ENCODE measurements around the gene IL1RL1.
A peak's percentile ranks its signal among the peaks of the same experiment; 100 is the strongest.

The IL1RL1 gene

GRCh38 chr2:102361632-102362241 lies 50.4 kb downstream of the IL1RL1 start:
- peaks cover 39 to 47% of the 10 kb centered on the region in 2 experiments for H3K4me1 ChIP-seq (ENCODE audit: control insufficient read depth in 1 of 2, insufficient read depth in 1 of 2, low read depth in 1 of 2, low read length in 1 of 2)
- H3K9me3 ChIP-seq, result no peaks in the 10 kb centered on the region
- H3K36me3 ChIP-seq, result peaks cover 19% of the 10 kb centered on the region
- no peak overlapping the region for H3K27ac ChIP-seq
- TF ChIP-seq CTCF (IDR thresholded peaks at IDR 0.05), result no peak
- H3K4me3 ChIP-seq (ENCODE audit: low read depth in 1 of 2, low read length in 1 of 2), result no peak overlapping the region
- H3K27me3 ChIP-seq, result no peaks in the 10 kb centered on the region

GRCh38 chr2:102365763-102366162 lies 54.4 kb downstream of the IL1RL1 start:
- Histone ChIP-seq H3K9me3 (no peaks in the 10 kb centered on the region), H3K27me3 (no peaks in the 10 kb centered on the region), H3K4me1 (ENCODE audit: control insufficient read depth in 1 of 2, insufficient read depth in 1 of 2, low read depth in 1 of 2, low read length in 1 of 2) (peaks cover 33 to 41% of the 10 kb centered on the region in 2 experiments), H3K27ac (no peak overlapping the region), H3K36me3 (peaks cover 38% of the 10 kb centered on the region), H3K4me3 (ENCODE audit: low read depth in 1 of 2, low read length in 1 of 2) (no peak overlapping the region)
- no peak for TF ChIP-seq CTCF (IDR thresholded peaks at IDR 0.05)

DNA sequence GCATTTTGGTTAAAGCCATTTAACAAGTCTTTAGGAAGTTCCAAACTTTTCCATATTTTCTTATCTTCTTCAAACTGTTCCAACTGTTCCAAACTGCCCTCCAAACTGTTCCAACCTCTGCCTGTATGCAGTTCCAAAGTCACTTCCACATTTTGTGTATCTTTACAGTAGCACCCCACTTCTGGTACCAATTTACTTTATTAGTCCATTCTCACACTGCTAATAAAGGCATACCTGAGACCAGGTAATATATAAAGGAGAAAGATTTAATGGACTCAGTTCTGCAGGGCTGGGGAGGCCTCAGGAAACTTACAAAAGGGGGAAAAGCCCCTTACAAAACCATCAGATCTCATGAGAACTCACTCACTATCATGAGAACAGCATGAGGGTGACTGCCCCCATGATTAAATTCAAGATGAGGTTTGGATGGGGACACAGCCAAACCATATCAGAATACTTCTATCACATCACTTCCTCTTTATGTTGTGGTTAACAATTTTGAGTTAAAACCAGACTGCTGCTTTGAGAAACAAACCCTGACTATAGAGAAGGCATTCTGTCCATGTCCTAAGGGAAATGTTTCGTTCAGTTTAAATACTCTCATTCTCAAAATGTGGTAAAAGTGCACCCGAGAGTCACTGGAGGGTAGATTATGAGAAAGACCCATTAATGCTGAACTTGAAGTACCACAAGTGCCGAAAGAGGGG lies 55.2 kb downstream of the IL1RL1 start:
- H3K9me3 ChIP-seq, result no peaks in the 10 kb centered on the region
- no peak for TF ChIP-seq CTCF (IDR thresholded peaks at IDR 0.05)
- H3K36me3 ChIP-seq, result peaks cover 42% of the 10 kb centered on the region
- H3K4me1 ChIP-seq (ENCODE audit: control insufficient read depth in 1 of 2, insufficient read depth in 1 of 2, low read depth in 1 of 2, low read length in 1 of 2), result peaks cover 30 to 41% of the 10 kb centered on the region in 2 experiments
- peak overlapping the region; percentile 60 for H3K27ac ChIP-seq
- H3K27me3 ChIP-seq, result no peaks in the 10 kb centered on the region
- no peak overlapping the region for H3K4me3 ChIP-seq (ENCODE audit: low read depth in 1 of 2, low read length in 1 of 2)

DNA sequence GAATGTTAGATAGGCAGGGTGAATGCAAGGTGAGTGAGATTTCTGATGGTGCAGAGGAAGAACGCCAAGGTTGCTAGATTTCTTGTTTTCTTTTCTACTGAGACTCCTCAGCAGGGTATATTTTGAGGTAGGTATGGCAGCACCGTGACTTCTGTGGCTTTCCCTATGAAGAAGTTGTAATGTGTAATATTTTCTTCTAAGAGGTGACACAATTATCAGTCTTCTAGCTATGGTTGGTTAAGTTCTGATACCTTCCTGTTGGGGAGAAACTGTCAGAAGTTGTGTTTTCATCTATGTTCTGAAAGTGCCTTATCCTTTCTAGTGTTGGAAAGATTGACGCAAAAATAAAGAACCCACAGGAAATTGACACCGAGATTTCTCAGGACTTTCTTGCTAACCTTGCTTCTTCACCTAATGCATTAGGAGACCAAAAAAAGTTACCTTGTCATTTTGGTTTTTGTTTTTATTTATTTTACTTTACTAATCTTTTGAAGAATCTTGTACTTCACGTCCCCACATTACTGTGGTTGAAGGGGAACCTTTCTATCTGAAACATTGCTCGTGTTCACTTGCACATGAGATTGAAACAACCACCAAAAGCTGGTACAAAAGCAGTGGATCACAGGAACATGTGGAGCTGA lies 56.1 kb downstream of the IL1RL1 start:
- TF ChIP-seq CTCF (IDR thresholded peaks at IDR 0.05), result no peak
- Histone ChIP-seq H3K9me3 (no peaks in the 10 kb centered on the region), H3K27ac (peak overlapping the region; percentile 60), H3K27me3 (no peaks in the 10 kb centered on the region), H3K36me3 (peaks cover 42% of the 10 kb centered on the region), H3K4me1 (ENCODE audit: control insufficient read depth in 1 of 2, insufficient read depth in 1 of 2, low read depth in 1 of 2, low read length in 1 of 2) (peaks cover 23 to 41% of the 10 kb centered on the region in 2 experiments), H3K4me3 (ENCODE audit: low read depth in 1 of 2, low read length in 1 of 2) (no peak overlapping the region)

- Histone ChIP-seq H3K4me3 (ENCODE audit: low read depth in 1 of 2, low read length in 1 of 2) (no peak overlapping the region), H3K27ac (peak overlapping the region; percentile 60), H3K9me3 (no peaks in the 10 kb centered on the region), H3K27me3 (no peaks in the 10 kb centered on the region), H3K36me3 (peaks cover 41% of the 10 kb centered on the region), H3K4me1 (ENCODE audit: control insufficient read depth in 1 of 2, insufficient read depth in 1 of 2, low read depth in 1 of 2, low read length in 1 of 2) (peaks cover 23 to 41% of the 10 kb centered on the region in 2 experiments)
- TF ChIP-seq CTCF (IDR thresholded peaks at IDR 0.05), result no peak
These were observed 57.2 kb downstream of the IL1RL1 start for GRCh38 chr2:102368461-102369109.

All from neutrophil (primary cell).